Gastrocnemius medialis (tissue), 4 donors: Measurements from ENCODE around the gene BDKRB2. TPM values are rescaled to one million over a fixed set of nuclear protein-coding genes. Genes with fewer than 3 reads are reported as not detected.

Experiments used
- ATAC-seq, 2 donors: fragments of 150-250 bp; one replicate each; pipeline ENCODE4 v1.9.1; 2016
- DNase-seq, 2 donors: peaks; one replicate each; pipeline ENCODE4 v3.0.0-alpha.2; 2019
- H3K27ac ChIP-seq, 4 donors: fragments of 200-600 bp; sonication (generic); 1 replicate in 1 of 4; 2 replicates in 3 of 4; pipeline ENCODE4 v1.5.1; 2016 to 2018; ENCODE audit warnings: mild to moderate bottlenecking in 2 of 4, moderate library complexity in 1 of 4
- H3K27me3 ChIP-seq, 3 donors: fragments of 200-600 bp; sonication (generic) in 2 of 3; 1 replicate in 1 of 3; 2 replicates in 2 of 3; pipeline versions ENCODE4 v1.5.1 to v1.6.0; 2016 to 2019; ENCODE audit warnings: mild to moderate bottlenecking in 1 of 3, moderate library complexity in 1 of 3
- H3K36me3 ChIP-seq, 2 donors: fragments of 200-600 bp; sonication (generic) in 1 of 2; one replicate each; pipeline ENCODE4 v1.5.1; 2017 to 2018
- H3K4me1 ChIP-seq, 2 donors: fragments of 200-600 bp; sonication (generic) in 1 of 2; one replicate each; pipeline ENCODE4 v1.5.1; 2016 to 2017; ENCODE audit warnings: mild to moderate bottlenecking in 2 of 2
- H3K4me3 ChIP-seq, 4 donors: fragments of 200-600 bp; sonication (generic) in 3 of 4; 1 replicate in 1 of 4; 2 replicates in 3 of 4; pipeline ENCODE4 v1.5.1; 2016 to 2019; ENCODE audit warnings: mild to moderate bottlenecking in 2 of 4
- H3K9me3 ChIP-seq, 3 donors: fragments of 200-600 bp; sonication (generic) in 2 of 3; 1 replicate in 1 of 3; 2 replicates in 2 of 3; pipeline ENCODE4 v1.5.1; 2016 to 2019
- POLR2A ChIP-seq, 2 donors: fragments of 450-650 bp; IDR thresholded peaks; one replicate each; pipeline ENCODE4 v1.6.1; 2017; ENCODE audit warnings: antibody characterized with exemption in 2 of 2, mild to moderate bottlenecking in 2 of 2, moderate library complexity in 2 of 2
- in situ Hi-C, 4 donors: fragments of 200-750 bp; cut with MboI; loops; one replicate each; pipeline versions ENCODE4 v1.15.0 to v1.8.0; 2017; ENCODE audit warnings: low sequenced_read_pairs in 4 of 4
- intact Hi-C: fragments of 100-400 bp; cut with DNase I; formaldehyde crosslinking; loops from one replicate; pipeline ENCODE4 v1.15.1; 2023; ENCODE audit warnings: low total_unique reads
- total RNA-seq, 4 donors: library from RNA; depleted of rRNA; stranded (reverse); fragments of >200 nt; gene quantifications; one replicate each; pipeline versions ENCODE4 v1.1.0 to v1.2.3, GENCODE V29; 2016
- TF ChIP-seq, protein P1 (sequence below), 5 experiments: fragments of 450-650 bp in 3 of 5; fragments of 200-600 bp in 2 of 5; sonication (generic) in 2 of 5; IDR thresholded peaks in 4 of 5; conservative IDR thresholded peaks in 1 of 5; 1 replicate in 4 of 5; 2 replicates in 1 of 5; pipeline ENCODE4 v1.5.1; 2016 to 2019; ENCODE audit warnings: antibody characterized with exemption in 5 of 5, mild to moderate bottlenecking in 3 of 5, moderate library complexity in 3 of 5

The BDKRB2 gene
- total RNA-seq, 4 donors from 2014 or later, result 0.10 to 1.3 (median 0.89) TPM

DNA sequence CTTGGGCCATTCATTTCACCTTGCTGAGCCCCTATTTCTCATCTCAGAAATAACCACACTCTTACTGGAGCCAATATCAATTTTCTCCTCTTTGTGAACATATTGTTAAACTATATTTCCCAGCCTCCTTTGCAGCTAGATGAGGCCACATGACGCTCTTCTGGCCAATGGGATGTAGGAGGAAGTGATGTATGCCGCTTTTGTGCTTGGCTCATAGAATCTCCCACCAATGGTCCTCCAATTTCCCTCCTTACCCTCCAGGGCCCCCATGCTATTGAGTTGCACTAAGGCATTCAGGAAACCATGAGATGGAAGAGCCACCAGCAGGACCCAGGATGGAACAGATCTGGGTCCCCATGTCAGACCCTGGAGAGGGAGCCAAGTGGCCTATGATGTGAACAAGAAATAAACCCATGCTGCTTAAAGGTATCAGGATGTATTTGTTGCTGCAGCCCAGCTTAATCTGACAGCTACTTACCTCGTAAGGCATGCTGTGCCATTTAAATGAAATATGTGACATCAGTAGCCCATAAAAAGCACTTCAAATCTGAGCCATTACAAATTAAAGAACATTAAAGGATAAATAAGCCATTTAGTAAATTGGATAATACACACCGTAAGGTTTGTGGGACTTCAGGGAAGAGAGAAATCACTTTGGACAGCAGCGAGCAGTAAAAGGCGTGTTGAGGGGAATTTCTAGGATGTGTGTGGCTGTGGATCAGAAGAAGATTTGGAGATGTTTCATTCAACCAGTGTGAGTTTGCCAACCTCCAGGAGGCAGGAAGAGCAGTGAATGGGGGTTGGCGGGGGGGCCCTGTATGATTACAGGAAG is 24.4 kb upstream of the BDKRB2 start:
- no peak overlapping the region for H3K27ac ChIP-seq
- in situ Hi-C loops, result no loop called here

DNA sequence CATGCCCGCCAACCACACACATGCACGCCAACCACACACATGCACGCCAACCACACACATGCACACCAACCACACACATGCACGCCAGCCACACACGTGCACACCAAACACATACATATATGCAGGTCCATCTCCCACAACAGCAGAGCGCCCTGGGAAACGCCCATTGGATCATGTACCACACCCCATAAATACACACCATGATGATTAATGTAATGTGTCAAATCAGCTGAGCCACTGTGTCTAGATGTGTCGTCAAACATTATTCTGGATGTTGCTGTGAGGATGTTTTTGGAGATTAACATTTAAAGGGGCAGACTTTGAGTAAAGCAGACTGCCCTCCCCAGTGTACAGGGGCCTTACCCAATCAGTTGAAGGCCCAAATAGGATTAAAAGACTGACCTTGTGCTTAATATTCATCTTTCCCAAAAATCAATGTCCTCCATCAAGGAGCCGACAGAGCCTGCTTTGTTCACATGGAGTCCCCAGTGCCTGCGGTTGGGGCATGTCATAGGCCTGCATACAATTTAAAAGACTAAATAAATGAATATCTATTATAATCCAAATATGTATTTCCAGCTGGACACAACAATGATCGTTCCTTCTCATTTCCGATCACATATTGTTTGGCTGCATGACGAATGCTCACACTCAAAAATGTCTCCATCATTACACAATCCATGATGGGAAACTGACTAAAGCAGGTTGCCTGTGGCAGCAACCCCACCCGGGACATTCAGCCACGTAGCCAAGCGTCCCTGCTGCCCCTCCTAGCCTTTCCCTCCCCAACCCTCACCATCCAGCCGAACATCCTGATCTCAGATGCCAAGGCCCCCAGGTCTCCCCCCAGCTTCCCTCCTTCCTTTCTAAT is 23.2 kb upstream of the BDKRB2 start:
- Histone ChIP-seq H3K27ac (no peak overlapping the region), H3K4me1 (peaks cover 0 to 3% of the 10 kb centered on the region in 2 donors), H3K4me3 (no peak overlapping the region), H3K27me3 (no peaks in the 10 kb centered on the region), H3K9me3 (no peaks in the 10 kb centered on the region), H3K36me3 (no peaks in the 10 kb centered on the region)
- in situ Hi-C loops (no loop called here), intact Hi-C loops (no loop called here)
- TF ChIP-seq, protein P1, sequence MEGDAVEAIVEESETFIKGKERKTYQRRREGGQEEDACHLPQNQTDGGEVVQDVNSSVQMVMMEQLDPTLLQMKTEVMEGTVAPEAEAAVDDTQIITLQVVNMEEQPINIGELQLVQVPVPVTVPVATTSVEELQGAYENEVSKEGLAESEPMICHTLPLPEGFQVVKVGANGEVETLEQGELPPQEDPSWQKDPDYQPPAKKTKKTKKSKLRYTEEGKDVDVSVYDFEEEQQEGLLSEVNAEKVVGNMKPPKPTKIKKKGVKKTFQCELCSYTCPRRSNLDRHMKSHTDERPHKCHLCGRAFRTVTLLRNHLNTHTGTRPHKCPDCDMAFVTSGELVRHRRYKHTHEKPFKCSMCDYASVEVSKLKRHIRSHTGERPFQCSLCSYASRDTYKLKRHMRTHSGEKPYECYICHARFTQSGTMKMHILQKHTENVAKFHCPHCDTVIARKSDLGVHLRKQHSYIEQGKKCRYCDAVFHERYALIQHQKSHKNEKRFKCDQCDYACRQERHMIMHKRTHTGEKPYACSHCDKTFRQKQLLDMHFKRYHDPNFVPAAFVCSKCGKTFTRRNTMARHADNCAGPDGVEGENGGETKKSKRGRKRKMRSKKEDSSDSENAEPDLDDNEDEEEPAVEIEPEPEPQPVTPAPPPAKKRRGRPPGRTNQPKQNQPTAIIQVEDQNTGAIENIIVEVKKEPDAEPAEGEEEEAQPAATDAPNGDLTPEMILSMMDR (IDR thresholded peaks at IDR 0.05 in 4 of 5, conservative IDR thresholded peaks at IDR 0.05 in 1 of 5), result no peak
- TF ChIP-seq POLR2A (IDR thresholded peaks at IDR 0.05), result no peak
- ATAC-seq (no peak), DNase-seq (no peak)

More for the DNA sequence above, 24.4 kb upstream of the BDKRB2 start:
- no peak for DNase-seq
- no peak overlapping the region for H3K4me3 ChIP-seq
- TF ChIP-seq POLR2A (IDR thresholded peaks at IDR 0.05), result no peak
- TF ChIP-seq, protein P1 (IDR thresholded peaks at IDR 0.05 in 4 of 5, conservative IDR thresholded peaks at IDR 0.05 in 1 of 5), result no peak
- H3K36me3 ChIP-seq, result no peaks in the 10 kb centered on the region
- H3K27me3 ChIP-seq, result no peaks in the 10 kb centered on the region
- intact Hi-C loops, result no loop called here
- ATAC-seq, result no peak
- peaks cover 0 to 3% of the 10 kb centered on the region in 2 donors for H3K4me1 ChIP-seq
- no peaks in the 10 kb centered on the region for H3K9me3 ChIP-seq

DNA sequence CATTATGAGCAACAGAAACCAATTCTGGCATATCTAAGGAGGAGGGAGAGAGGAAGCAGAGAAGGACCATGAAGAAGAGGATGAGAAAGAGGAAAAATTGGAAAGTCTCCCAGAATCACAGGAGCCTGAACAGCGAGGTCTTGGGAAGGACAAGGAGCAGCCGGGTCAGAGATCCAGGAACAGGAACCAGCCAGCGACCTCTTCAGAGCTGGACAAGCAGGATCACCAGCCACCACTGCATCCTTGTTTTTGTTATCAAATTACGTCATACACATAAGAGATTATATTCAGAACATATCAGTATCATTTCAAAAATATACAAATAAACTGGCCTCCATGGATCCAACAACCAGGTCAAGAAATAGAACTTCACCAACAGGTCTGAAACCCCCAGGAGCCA is 22.1 kb upstream of the BDKRB2 start:
- Histone ChIP-seq H3K9me3 (no peaks in the 10 kb centered on the region), H3K4me3 (no peak overlapping the region), H3K36me3 (no peaks in the 10 kb centered on the region), H3K27ac (no peak overlapping the region), H3K27me3 (no peaks in the 10 kb centered on the region), H3K4me1 (peaks cover 0 to 2% of the 10 kb centered on the region in 2 donors)
- in situ Hi-C loops (no loop called here), intact Hi-C loops (no loop called here)
- TF ChIP-seq POLR2A (IDR thresholded peaks at IDR 0.05), result no peak
- TF ChIP-seq, protein P1 (IDR thresholded peaks at IDR 0.05 in 4 of 5, conservative IDR thresholded peaks at IDR 0.05 in 1 of 5), result no peak
- no peak for ATAC-seq
- no peak for DNase-seq

DNA sequence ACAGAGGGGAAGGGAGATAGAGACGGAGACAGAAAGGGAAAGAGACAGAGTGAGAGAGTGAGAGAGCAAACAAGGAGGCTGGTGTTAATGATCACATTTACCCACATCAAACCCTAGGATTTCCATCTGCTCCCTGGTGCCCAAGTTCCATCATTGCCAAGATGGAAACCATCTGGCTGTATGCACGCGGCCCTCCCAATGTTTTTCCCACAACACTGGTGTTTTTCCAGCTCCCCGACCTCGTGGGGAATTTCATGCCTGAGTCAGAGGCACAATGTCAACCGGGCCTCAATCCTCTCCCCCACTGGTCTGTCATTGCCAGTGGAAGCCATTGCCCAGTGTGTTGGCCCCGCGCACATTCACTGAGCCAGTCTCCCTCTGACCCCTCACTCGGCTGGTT is 19.9 kb upstream of the BDKRB2 start:
- in situ Hi-C loops (no loop called here), intact Hi-C loops (no loop called here)
- Histone ChIP-seq H3K36me3 (no peaks in the 10 kb centered on the region), H3K9me3 (no peaks in the 10 kb centered on the region), H3K27ac (no peak overlapping the region), H3K4me3 (no peak overlapping the region), H3K4me1 (no peaks in the 10 kb centered on the region), H3K27me3 (no peaks in the 10 kb centered on the region)
- no peak for TF ChIP-seq POLR2A (IDR thresholded peaks at IDR 0.05)
- TF ChIP-seq, protein P1 (IDR thresholded peaks at IDR 0.05 in 4 of 5, conservative IDR thresholded peaks at IDR 0.05 in 1 of 5), result no peak
- DNase-seq (no peak), ATAC-seq (no peak)
